Fibroblast of skin of right quadriceps (primary cell): Measurements from ENCODE around the gene SSU72.
"Not testable (repeated sequence)": the region's sequence is repeated elsewhere in the genome, so short reads cannot be mapped to it uniquely, and the experiment has no call there.

Experiments used
- DNase-seq: peaks from one replicate; pipeline ENCODE4 v3.0.0-alpha.2; 2013

SSU72 gene

GRCh38 chr1:1523651-1524050, 51.0 kb downstream of the SSU72 start:
- not testable (repeated sequence) for DNase-seq

DNA sequence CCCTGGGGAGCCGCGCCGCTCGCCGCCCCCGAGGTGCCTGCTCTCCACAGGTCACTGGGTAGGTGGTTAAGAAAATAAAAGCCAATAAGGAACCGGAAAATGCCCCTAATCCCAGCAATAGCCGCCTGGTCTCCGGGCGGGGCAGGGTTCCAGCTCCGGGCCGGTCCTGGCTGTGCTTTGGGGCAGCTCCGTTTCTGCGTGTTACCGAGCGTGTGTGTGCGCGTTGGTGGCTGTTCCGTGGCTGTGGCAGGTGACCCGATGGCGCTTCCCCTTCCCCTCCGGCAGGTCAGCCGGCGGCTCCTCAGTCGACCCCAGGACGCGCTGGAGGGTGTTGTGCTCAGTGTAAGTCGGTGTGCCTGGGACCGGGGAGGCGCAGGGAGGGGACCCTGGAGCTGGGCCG, 51.4 kb downstream of the SSU72 start:
- not testable (repeated sequence) for DNase-seq

DNA sequence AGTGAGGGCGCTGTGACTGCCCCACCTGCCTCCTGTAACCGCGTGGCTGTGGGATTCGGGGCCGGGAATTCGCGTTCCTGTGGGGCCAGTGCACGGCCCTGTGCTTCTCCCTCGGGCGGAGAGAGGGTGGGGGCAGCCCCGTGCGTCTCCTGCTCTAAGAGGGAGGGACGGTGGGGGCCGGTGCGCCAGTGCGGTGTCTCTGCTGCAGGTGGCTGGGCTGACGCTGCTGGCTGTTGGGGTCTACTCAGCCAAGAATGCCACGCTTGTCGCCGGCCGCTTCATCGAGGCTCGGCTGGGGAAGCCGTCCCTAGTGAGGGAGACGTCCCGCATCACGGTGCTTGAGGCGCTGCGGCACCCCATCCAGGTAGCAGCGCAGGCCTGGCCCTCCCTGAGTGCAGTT, 52.1 kb downstream of the SSU72 start:
- not testable (repeated sequence) for DNase-seq

GRCh38 chr1:1521331-1521730, 53.3 kb downstream of the SSU72 start:
- no peak for DNase-seq

DNA sequence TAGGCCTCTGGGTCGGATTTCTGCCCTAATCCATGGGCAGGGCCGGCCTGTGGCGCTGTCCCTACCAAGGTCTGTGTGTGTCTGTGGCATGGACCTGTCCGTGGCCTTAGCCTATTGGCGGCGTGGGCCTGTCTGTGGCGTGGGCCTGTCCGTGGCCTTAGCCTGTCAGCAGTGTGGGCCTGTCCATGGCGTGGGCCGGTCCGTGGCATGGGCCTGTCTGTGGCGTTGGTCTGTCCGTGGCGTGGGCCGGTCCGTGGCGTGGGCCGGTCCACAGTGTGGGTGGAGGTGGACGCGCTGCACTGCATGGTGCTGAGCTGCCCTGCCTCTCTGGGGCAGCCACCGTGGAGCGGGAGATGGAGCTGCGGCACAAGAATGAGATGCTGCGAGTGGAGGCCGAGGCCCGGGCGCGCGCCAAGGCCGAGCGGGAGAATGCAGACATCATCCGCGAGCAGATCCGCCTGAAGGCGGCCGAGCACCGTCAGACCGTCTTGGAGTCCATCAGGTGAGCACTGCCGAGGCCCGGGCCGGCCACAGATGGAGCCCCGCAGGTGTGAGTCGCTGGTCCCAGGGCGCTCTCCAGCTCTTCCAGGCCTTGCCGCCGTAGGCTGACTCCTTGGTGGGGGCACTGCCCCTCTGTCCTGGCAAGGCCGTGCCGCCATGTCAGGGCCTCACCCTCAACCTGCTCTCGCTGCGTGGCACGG, 54.7 kb downstream of the SSU72 start:
- DNase-seq: not testable (repeated sequence)

DNA sequence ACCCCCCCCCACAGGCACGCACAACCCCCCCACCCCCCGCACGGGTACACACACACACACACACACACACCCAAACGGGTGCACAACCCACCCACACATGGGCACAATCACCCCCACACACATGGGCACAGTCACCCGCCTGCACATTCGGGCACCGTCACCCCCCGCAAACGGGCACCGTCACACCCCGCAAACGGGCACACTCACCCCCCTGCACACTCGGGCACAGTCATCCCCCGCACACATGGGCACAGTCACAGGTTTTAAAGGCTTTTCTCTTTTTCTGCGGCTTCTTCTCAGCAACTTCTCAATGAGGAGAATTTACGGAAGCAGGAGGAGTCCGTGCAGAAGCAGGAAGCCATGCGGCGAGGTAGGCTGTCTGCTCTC, 56.0 kb downstream of the SSU72 start:
- not testable (repeated sequence) for DNase-seq

DNA sequence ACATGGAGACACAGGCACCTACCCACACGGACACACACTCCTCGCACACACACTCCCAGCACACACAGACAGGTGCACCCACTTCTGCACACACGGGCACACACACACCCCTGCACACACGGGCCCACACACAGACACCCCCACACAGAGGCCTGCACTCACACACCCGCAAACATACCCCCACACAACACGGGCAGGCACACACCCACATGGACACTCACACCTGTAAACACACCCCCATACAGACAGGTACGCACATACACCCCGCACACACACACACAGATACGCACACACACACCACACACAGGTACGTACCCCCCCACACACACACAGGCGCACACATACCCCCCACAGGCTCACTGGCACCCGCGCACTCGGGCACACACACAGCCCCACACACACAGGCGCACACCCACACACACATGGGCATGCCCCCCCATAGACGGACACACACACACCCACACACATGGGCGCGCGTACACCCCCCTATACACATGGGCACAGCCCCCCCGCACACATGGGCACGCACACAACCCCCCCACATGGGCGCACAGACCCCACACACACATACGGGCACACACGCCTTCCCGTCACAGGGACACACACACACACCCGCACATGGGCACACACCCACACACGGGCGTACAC, 56.6 kb downstream of the SSU72 start:
- no peak for DNase-seq

- DNase-seq: not testable (repeated sequence)
These were observed 57.7 kb downstream of the SSU72 start for GRCh38 chr1:1516923-1517322.

DNA sequence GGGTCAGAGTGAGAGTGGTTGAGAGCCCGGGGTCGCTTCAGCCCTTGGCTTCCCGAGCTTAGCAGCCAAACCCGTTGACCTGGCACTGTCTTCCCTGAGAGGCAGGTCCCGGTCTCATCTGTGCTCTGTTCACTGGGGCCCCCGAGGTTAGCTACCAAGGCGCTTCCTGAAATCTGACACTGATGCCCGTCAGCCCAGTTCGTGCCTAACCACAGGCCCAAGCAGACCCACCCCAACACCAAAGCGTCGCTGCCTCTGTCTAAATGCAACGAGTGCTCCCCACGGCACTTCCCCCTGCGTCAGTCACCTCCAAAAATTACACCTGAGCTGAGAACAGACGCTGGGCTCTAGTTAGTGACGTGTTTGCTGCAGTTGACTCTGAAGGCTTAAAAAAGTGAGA, 60.3 kb downstream of the SSU72 start:
- DNase-seq: not testable (repeated sequence)

DNA sequence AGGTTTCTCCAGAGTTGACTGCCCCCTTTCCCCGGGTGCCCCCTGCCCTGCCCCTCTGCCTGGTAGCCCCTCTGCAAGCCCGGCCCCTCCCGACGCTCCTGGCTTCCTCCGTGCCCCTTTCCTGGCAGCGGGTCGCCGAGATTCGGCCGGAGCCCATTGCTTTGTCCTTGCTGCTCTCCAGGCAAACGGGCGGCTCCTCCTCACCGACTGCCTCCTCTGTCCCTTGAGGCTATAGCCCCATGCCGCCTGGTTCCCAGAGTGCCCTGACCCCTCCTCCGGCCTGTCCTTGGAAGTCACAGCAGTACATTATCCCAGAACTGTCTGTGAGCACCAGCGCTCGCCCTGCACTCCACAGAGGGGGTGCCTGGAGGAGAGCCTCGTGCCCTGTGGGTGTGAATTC, 61.0 kb downstream of the SSU72 start:
- not testable (repeated sequence) for DNase-seq

DNA sequence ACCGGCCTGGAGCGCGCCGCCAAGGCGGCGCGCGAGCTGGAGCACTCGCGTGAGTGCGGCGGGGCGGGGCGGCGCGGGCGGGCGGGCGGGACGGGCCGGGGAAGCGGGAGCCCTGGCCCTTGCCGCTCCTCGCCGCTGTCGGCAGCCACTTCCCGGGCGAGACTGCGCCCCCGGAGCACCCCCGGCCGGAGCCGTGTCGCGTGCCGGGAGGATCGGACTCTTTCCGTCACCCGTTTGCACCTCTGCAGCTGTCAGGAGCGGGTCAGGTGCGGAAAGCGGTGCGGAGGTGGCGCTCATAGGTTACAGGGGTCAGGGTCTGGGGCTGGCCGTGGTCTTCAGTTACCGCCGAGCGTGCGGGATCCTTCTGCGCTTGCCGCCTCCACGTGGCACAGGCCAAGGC, 62.2 kb downstream of the SSU72 start:
- not testable (repeated sequence) for DNase-seq

DNA sequence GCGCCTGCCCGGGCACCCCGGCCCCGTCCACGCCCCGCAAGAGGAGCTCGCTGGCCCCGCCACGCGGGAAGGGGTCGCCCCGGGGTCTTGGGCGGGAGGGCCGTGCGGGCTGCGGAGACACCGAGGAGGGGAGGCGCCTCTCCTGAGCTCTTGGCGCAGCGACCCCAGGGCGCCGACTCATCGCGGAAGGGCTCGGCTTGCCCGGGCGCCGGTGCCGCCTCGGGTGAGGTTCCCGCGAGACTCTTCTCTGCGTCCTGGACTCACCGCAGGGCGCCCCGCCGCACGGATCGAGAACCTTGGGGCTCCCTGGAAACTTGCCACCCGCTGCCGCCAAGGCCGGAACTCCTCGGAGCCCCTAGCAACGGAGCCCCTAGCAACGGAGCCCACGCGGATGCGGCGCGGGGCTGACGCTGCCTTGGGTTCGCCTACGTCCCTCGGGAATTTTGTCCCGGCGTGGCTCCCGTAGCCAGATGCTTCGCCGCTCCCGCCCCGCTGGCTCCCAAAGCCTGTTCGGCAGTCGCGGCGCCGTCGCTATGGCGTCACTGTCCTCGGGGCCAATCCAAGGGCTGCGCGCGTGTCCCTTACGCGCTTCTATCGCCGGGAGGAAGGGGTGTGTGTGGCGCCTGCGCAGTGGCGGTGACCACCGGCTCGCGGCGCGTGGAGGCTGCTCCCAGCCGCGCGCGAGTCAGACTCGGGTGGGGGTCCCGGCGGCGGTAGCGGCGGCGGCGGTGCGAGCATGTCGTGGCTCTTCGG, 63.0 kb downstream of the SSU72 start, which contains the start of gene ATAD3A:
TSS of gene ATAD3A (plus strand) at position 630 of the 753 bp plus-strand sequence. CDS start at position 737, 107 bp downstream.
- DNase-seq: peak; percentile 98

GRCh38 chr1:1510912-1511532, 63.6 kb downstream of the SSU72 start:
- DNase-seq: peak; percentile 20

DNA sequence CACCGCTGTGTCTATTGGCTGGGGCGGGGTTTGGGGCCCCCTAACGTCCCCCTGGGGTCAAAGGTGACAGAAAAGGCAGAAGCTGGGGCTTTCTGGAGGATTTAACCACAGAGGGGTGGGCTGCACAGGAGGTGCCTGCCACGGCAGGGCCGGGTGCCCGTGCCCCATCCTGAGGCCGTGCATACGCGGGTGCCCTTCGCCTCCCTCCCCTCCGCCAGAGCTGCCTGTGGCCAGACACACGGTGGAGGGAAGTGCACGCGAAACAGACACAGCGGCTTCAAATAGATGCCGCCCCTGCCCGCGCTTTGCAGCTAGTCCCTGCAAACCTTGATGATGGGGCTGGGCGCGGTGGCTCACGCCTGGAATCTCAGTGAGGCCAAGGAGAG, 65.2 kb downstream of the SSU72 start:
- not testable (repeated sequence) for DNase-seq

- DNase-seq: not testable (repeated sequence)
These were observed 65.7 kb downstream of the SSU72 start for GRCh38 chr1:1508775-1509464.

DNA sequence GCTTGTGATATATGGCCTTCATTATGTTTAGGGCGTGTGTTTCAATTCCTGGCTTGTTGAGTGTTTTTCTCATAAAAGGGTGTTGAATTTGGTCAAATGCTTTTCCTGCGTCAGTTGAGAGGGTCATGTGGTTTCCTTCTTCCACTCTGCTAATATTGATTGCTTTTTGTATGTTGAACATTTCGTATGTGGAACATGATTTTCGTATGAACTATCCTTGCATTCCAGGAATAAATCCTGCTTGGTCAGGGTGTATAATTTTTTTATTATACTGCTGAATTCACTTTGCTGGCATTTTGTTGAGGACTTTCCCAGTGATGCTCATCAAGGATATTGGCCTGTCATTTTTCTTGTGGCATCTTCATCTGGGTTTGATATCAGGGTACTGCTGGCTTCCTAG, 67.4 kb downstream of the SSU72 start:
- no peak for DNase-seq

DNA sequence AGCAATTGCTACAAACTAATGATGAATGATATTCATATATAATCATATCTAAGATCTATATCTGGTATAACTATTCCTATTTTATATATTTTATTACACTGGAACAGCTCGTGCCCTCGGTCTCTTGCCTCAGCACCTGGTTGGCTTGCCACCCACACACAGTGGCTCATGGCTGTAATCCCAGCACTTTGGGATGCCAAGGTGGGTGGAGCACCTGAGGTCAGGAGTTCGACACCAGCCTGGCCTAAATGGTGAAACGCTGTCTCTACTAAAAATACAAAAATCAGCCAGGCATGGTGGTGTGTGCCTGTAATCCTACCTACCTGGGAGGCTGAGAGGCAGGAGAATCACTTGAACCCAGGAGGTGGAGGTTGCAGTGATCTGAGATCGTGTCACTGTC, 68.9 kb downstream of the SSU72 start:
- DNase-seq: not testable (repeated sequence)

- not testable (repeated sequence) for DNase-seq
These were observed 69.3 kb downstream of the SSU72 start for GRCh38 chr1:1505366-1505798.

GRCh38 chr1:1504777-1505365, 69.8 kb downstream of the SSU72 start:
- DNase-seq: peak; percentile 43

GRCh38 chr1:1495461-1495975, 79.1 kb downstream of the SSU72 start:
- not testable (repeated sequence) for DNase-seq

- not testable (repeated sequence) for DNase-seq
These were observed 80.4 kb downstream of the SSU72 start for GRCh38 chr1:1494311-1494710.
